ENCODE measurements around the gene DAPP1. TPM values are rescaled to one million over a fixed set of nuclear protein-coding genes. Genes with fewer than 3 reads are reported as not detected.

Gene DAPP1
- total RNA-seq, 1 experiment from 2014 or later, result not detected

GRCh38 chr4:99868126-99868596 is 51.5 kb downstream of the DAPP1 start (continued):
- TF ChIP-seq, protein P1, sequence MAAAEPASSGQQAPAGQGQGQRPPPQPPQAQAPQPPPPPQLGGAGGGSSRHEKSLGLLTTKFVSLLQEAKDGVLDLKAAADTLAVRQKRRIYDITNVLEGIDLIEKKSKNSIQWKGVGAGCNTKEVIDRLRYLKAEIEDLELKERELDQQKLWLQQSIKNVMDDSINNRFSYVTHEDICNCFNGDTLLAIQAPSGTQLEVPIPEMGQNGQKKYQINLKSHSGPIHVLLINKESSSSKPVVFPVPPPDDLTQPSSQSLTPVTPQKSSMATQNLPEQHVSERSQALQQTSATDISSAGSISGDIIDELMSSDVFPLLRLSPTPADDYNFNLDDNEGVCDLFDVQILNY (CRISPR knock-in tag; IDR thresholded peaks at IDR 0.05), result no peak
- TF ChIP-seq GTF2I (CRISPR knock-in tag; conservative IDR thresholded peaks at IDR 0.05) (no peak), NFYB (CRISPR knock-in tag; conservative IDR thresholded peaks at IDR 0.05; ENCODE audit: low read depth) (no peak), ATF2 (CRISPR knock-in tag; IDR thresholded peaks at IDR 0.05; ENCODE audit: borderline replicate concordance, low read depth) (no peak), ZNF423 (CRISPR knock-in tag; IDR thresholded peaks at IDR 0.05) (no peak), PREB (CRISPR knock-in tag; IDR thresholded peaks at IDR 0.05; ENCODE audit: borderline replicate concordance) (no peak), NR3C1 (CRISPR knock-in tag; conservative IDR thresholded peaks at IDR 0.05; ENCODE audit: low read depth) (no peak), SOX15 (CRISPR knock-in tag; IDR thresholded peaks at IDR 0.05) (no peak), PRDM15 (CRISPR knock-in tag; IDR thresholded peaks at IDR 0.05) (no peak)
- TF ChIP-seq, protein P2, sequence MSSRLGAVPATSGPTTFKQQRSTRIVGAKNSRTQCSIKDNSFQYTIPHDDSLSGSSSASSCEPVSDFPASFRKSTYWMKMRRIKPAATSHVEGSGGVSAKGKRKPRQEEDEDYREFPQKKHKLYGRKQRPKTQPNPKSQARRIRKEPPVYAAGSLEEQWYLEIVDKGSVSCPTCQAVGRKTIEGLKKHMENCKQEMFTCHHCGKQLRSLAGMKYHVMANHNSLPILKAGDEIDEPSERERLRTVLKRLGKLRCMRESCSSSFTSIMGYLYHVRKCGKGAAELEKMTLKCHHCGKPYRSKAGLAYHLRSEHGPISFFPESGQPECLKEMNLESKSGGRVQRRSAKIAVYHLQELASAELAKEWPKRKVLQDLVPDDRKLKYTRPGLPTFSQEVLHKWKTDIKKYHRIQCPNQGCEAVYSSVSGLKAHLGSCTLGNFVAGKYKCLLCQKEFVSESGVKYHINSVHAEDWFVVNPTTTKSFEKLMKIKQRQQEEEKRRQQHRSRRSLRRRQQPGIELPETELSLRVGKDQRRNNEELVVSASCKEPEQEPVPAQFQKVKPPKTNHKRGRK (CRISPR knock-in tag; IDR thresholded peaks at IDR 0.05; ENCODE audit: borderline replicate concordance), result no peak

- Mint-ChIP-seq H3K4me3 (no peak overlapping the region), H3K4me1 (peaks cover 10% of the 10 kb centered on the region), H3K27ac (no peak overlapping the region), H3K9me3 (no peaks in the 10 kb centered on the region), H3K27me3 (ENCODE audit: low read depth) (no peaks in the 10 kb centered on the region; the same call in 1 of the 2 replicates), H3K36me3 (no peaks in the 10 kb centered on the region)
- ChIA-PET POLR2A (no interaction called here), CTCF (no interaction called here)
- no peak for DNase-seq (ENCODE audit: low spot score)
- ATAC-seq, result no peak
- TF ChIP-seq SP1 (CRISPR knock-in tag; conservative IDR thresholded peaks at IDR 0.05), result no peak
- TF ChIP-seq GTF2I (CRISPR knock-in tag; conservative IDR thresholded peaks at IDR 0.05), result no peak
- TF ChIP-seq ZNF232 (CRISPR knock-in tag; IDR thresholded peaks at IDR 0.05), result no peak
- no peak for TF ChIP-seq TEAD1 (CRISPR knock-in tag; IDR thresholded peaks at IDR 0.05)
- no peak for TF ChIP-seq PRDM15 (CRISPR knock-in tag; IDR thresholded peaks at IDR 0.05)
- TF ChIP-seq PREB (CRISPR knock-in tag; IDR thresholded peaks at IDR 0.05; ENCODE audit: borderline replicate concordance), result no peak
- no peak for TF ChIP-seq USF2 (CRISPR knock-in tag; IDR thresholded peaks at IDR 0.05)
- no peak for TF ChIP-seq GRHL2 (CRISPR knock-in tag; IDR thresholded peaks at IDR 0.05; ENCODE audit: insufficient replicate concordance, severe bottlenecking)
- no peak for TF ChIP-seq PRRX2 (CRISPR knock-in tag; IDR thresholded peaks at IDR 0.05)
- TF ChIP-seq, protein P1 (CRISPR knock-in tag; IDR thresholded peaks at IDR 0.05), result no peak
- TF ChIP-seq ZNF263 (CRISPR knock-in tag; IDR thresholded peaks at IDR 0.05; ENCODE audit: low read depth), result no peak
- no peak for TF ChIP-seq ELF4 (CRISPR knock-in tag; IDR thresholded peaks at IDR 0.05; ENCODE audit: low read depth)
- no peak for TF ChIP-seq NFE2L1 (CRISPR knock-in tag; IDR thresholded peaks at IDR 0.05)
Observed at GRCh38 chr4:99872570-99872969, 55.9 kb downstream of the DAPP1 start.
